SK-N-SH (cell line): ENCODE results near the gene TRIOBP. TPM values are rescaled to one million over a fixed set of nuclear protein-coding genes. Genes with fewer than 3 reads are reported as not detected.

Experiments used
- CTCF ChIA-PET: fragments of 300-600, 350-600 bp; formaldehyde crosslinking; extraction: SDS; loops from one replicate; lab custom pipeline; 2021; lab: Yijun Ruan, JAX
- POLR2A ChIA-PET: fragments of 350-600 bp; sonication (Branson Sonifier 250); formaldehyde crosslinking; extraction: SDS; loops from one replicate; lab custom pipeline; 2020; ENCODE audit warnings: antibody characterized with exemption, inconsistent platforms; lab: Yijun Ruan, JAX
- DNase-seq: peaks from one replicate; pipeline ENCODE4 v3.0.0; 2012
- H2AFZ ChIP-seq: fragments of 200-600 bp; sonication (generic); 2 replicates; pipeline ENCODE4 v1.8.1; 2016; ENCODE audit warnings: antibody characterized with exemption, mild to moderate bottlenecking, low read depth
- H3F3A ChIP-seq: fragments of 200-600 bp; sonication (generic); replicated peaks from 2 replicates; pipeline ENCODE3; 2016; ENCODE audit warnings: antibody characterized with exemption, mild to moderate bottlenecking; ENCODE audit not compliant: insufficient read depth
- H3K27ac ChIP-seq, 2 experiments: fragments of 200-500 bp in 1 of 2; fragments of 200-600 bp in 1 of 2; sonication (Bioruptor generic) in 1 of 2; sonication (generic), shearing (Covaris generic) in 1 of 2; 2 replicates each; pipeline versions ENCODE4 v1.5.1 to v1.6.1; 2014 to 2016; ENCODE audit warnings: low read depth in 2 of 2, inconsistent platforms in 1 of 2, low read length in 1 of 2, mild to moderate bottlenecking in 1 of 2, mixed read lengths in 1 of 2
- H3K27me3 ChIP-seq: fragments of 200-600 bp; sonication (generic), shearing (Covaris generic); 2 replicates; pipeline ENCODE4 v1.6.1; 2016; ENCODE audit warnings: mixed run types; ENCODE audit not compliant: insufficient read depth
- H3K36me3 ChIP-seq, 2 experiments: fragments of 200-500 bp in 1 of 2; fragments of 200-600 bp in 1 of 2; sonication (Bioruptor generic) in 1 of 2; sonication (generic) in 1 of 2; replicated peaks in 1 of 2; 2 replicates each; pipeline versions ENCODE3 to v1.5.1; 2014 to 2016; ENCODE audit warnings: low read length in 1 of 2, mild to moderate bottlenecking in 1 of 2; ENCODE audit not compliant: insufficient read depth in 2 of 2, control insufficient read depth in 1 of 2
- H3K4me1 ChIP-seq, 2 experiments: fragments of 200-500 bp in 1 of 2; fragments of 200-600 bp in 1 of 2; sonication (Bioruptor generic) in 1 of 2; sonication (generic), shearing (Covaris generic) in 1 of 2; 2 replicates each; pipeline versions ENCODE4 v1.5.1 to v1.6.1; 2014 to 2016; ENCODE audit warnings: low read depth in 1 of 2, low read length in 1 of 2, mixed run types in 1 of 2; ENCODE audit not compliant: insufficient read depth in 2 of 2, control insufficient read depth in 1 of 2
- H3K4me2 ChIP-seq: fragments of 200-600 bp; sonication (generic), shearing (Covaris generic); 2 replicates; pipeline ENCODE4 v1.6.1; 2017; ENCODE audit warnings: mixed run types
- H3K4me3 ChIP-seq, 2 experiments: fragments of 200-500 bp in 1 of 2; fragments of 200-600 bp in 1 of 2; sonication (Bioruptor generic) in 1 of 2; sonication (generic), shearing (Covaris generic) in 1 of 2; 2 replicates each; pipeline versions ENCODE4 v1.5.1 to v1.8.1; 2014 to 2016; ENCODE audit warnings: low read depth in 2 of 2, inconsistent platforms in 1 of 2, low read length in 1 of 2, mild to moderate bottlenecking in 1 of 2, mixed read lengths in 1 of 2, moderate library complexity in 1 of 2
- H3K79me2 ChIP-seq: fragments of 200-600 bp; sonication (generic); 2 replicates; pipeline ENCODE4 v1.8.1; 2017; ENCODE audit warnings: mild to moderate bottlenecking; ENCODE audit not compliant: insufficient read depth
- H3K9ac ChIP-seq: fragments of 200-600 bp; sonication (generic); 2 replicates; pipeline ENCODE4 v1.6.1; 2017; ENCODE audit warnings: mixed run types
- H3K9me2 ChIP-seq: fragments of 200-600 bp; sonication (generic); 2 replicates; pipeline ENCODE4 v1.6.1; 2017; ENCODE audit warnings: mixed run types
- H3K9me3 ChIP-seq: fragments of 200-600 bp; sonication (generic); 2 replicates; pipeline ENCODE4 v1.6.1; 2017; ENCODE audit warnings: mixed run types, mild to moderate bottlenecking, moderate library complexity
- H4K20me1 ChIP-seq: fragments of 200-600 bp; sonication (generic); 2 replicates; pipeline ENCODE4 v1.6.1; 2017; ENCODE audit warnings: mild to moderate bottlenecking, mixed run types; ENCODE audit not compliant: insufficient read depth
- CHD2 ChIP-seq: fragments of 150-350 bp; IDR thresholded peaks from 2 replicates; pipeline ENCODE4 v1.6.1; 2018; ENCODE audit warnings: low read length; ENCODE audit not compliant: partially characterized antibody
- EP300 ChIP-seq, 2 experiments: IDR thresholded peaks; 2 replicates each; pipeline versions ENCODE4 v1.4.0 to v1.6.1; 2012; ENCODE audit warnings: borderline replicate concordance in 1 of 2, low read depth in 1 of 2, low read length in 1 of 2
- EZH2phosphoT487 ChIP-seq: fragments of 200-600 bp; sonication (generic); IDR thresholded peaks from 2 replicates; pipeline ENCODE4 v1.6.1; 2017; ENCODE audit warnings: low read depth, mixed run types, mild to moderate bottlenecking, antibody characterized with exemption, moderate library complexity, borderline replicate concordance
- FOXJ3 ChIP-seq: sonication (generic); formaldehyde crosslinking; IDR thresholded peaks from 2 replicates; pipeline ENCODE4 v1.5.1; 2020; ENCODE audit warnings: mild to moderate bottlenecking, missing genetic modification reagents
- FOXM1 ChIP-seq: IDR thresholded peaks from 2 replicates; pipeline ENCODE4 v1.4.0; 2012; ENCODE audit warnings: low read depth, mild to moderate bottlenecking
- GABPA ChIP-seq: IDR thresholded peaks from 2 replicates; pipeline ENCODE4 v1.4.0; 2012; ENCODE audit warnings: low read depth, mild to moderate bottlenecking
- IRF3 ChIP-seq: fragments of 150-350 bp; IDR thresholded peaks from 2 replicates; pipeline ENCODE4 v1.6.1; 2016; ENCODE audit warnings: mild to moderate bottlenecking, low read depth, low read length
- MEF2A ChIP-seq: IDR thresholded peaks from 2 replicates; pipeline ENCODE4 v1.4.0; 2012; ENCODE audit warnings: low read depth, borderline replicate concordance
- MXI1 ChIP-seq: IDR thresholded peaks from 2 replicates; pipeline ENCODE4 v1.6.1; 2012; ENCODE audit warnings: mild to moderate bottlenecking, low read depth, low read length, improper control_type of control experiment
- NRF1 ChIP-seq: IDR thresholded peaks from 2 replicates; pipeline ENCODE4 v1.6.1; 2012; ENCODE audit warnings: low read depth, mild to moderate bottlenecking, low read length
- POLR2AphosphoS5 ChIP-seq: IDR thresholded peaks from 2 replicates; pipeline ENCODE4 v1.6.1; 2012; ENCODE audit warnings: low read depth, low read length
- RCOR1 ChIP-seq: fragments of 150-350 bp; IDR thresholded peaks from 2 replicates; pipeline ENCODE4 v1.6.1; 2017; ENCODE audit warnings: antibody characterized with exemption, low read length
- REST ChIP-seq: IDR thresholded peaks from 2 replicates; pipeline ENCODE4 v1.6.1; 2012; ENCODE audit warnings: mild to moderate bottlenecking, low read depth, low read length, moderate library complexity
- SMC3 ChIP-seq: IDR thresholded peaks from 2 replicates; pipeline ENCODE4 v1.6.1; 2012; ENCODE audit warnings: low read depth, low read length, improper control_type of control experiment
- TAF1 ChIP-seq: IDR thresholded peaks from 2 replicates; pipeline ENCODE4 v1.6.1; 2012; ENCODE audit warnings: low read depth, mild to moderate bottlenecking, low read length, moderate library complexity, borderline replicate concordance
- TCF12 ChIP-seq: IDR thresholded peaks from 2 replicates; pipeline ENCODE4 v1.4.0; 2012
- TEAD4 ChIP-seq: IDR thresholded peaks from 2 replicates; pipeline ENCODE4 v1.4.0; 2012; ENCODE audit warnings: mild to moderate bottlenecking, borderline replicate concordance; ENCODE audit not compliant: insufficient read depth
- USF1 ChIP-seq: IDR thresholded peaks from 2 replicates; pipeline ENCODE4 v1.4.0; 2012; ENCODE audit warnings: low read depth, borderline replicate concordance
- WGBS: methylation state at CpG from one replicate; pipeline ENCODE4 v1.1.6; 2017; ENCODE audit warnings: low lambda C conversion rate; 5-methylcytosine and 5-hydroxymethylcytosine counted together
- polyA plus RNA-seq, 3 experiments: library from polyadenylated mRNA; depleted of rRNA; stranded (reverse); fragments of >200 nt; gene quantifications; 2 replicates each; pipeline ENCODE4 v1.2.3, GENCODE V29; 2012

Gene TRIOBP
- polyA plus RNA-seq, 1 of the 3 experiments (the other 2 are of a cell fraction), result 43.6 TPM

GRCh38 chr22:37739611-37740049 lies 42.8 kb downstream of the TRIOBP start:
- no peak overlapping the region for H3K9ac ChIP-seq
- H3K4me3 ChIP-seq, result no peak overlapping the region
- POLR2A ChIA-PET, result no interaction called here
- TF ChIP-seq FOXJ3 (CRISPR knock-in tag) (no peak), MXI1 (no peak), TCF12 (no peak), EZH2phosphoT487 (no peak), USF1 (no peak), IRF3 (no peak), SMC3 (no peak), RCOR1 (no peak), FOXM1 (no peak), NRF1 (no peak), MEF2A (no peak), TAF1 (no peak), REST (no peak), GABPA (no peak), CHD2 (no peak), EP300 (IDR thresholded peaks at IDR 0.05; ENCODE audit: borderline replicate concordance in 1 of 2, low read depth in 1 of 2, low read length in 1 of 2) (no peak), TEAD4 (no peak), POLR2AphosphoS5 (no peak)
- no peak overlapping the region for H3K4me2 ChIP-seq
- no peaks in the 10 kb centered on the region for H3K9me3 ChIP-seq
- CTCF ChIA-PET, result interaction anchor here (0.9 to 2.7 kb wide), 4 partner anchors 12 to 59 kb away, joined by 3 to 9 read pairs (median 3); partner anchors contain the start of gene TRIOBP
- no peaks in the 10 kb centered on the region for H3K36me3 ChIP-seq
- DNase-seq, result no peak
- no peak overlapping the region for H3K27ac ChIP-seq
- 97% methylated on average over 17 of the region's 17 CpGs for WGBS
- no peaks in the 10 kb centered on the region for H3K27me3 ChIP-seq
- no peaks in the 10 kb centered on the region for H3K9me2 ChIP-seq
- H4K20me1 ChIP-seq, result no peaks in the 10 kb centered on the region
- H3K79me2 ChIP-seq, result no peaks in the 10 kb centered on the region
- no peak overlapping the region for H2AFZ ChIP-seq
- H3K4me1 ChIP-seq, result peaks cover 29 to 38% of the 10 kb centered on the region in 2 experiments; a peak in 3 of 4 replicates
- H3F3A ChIP-seq, result peaks cover 30% of the 10 kb centered on the region
